Rectal smooth muscle tissue (tissue), 1 donor: ENCODE measurements around the gene FNDC8.
"Not testable (repeated sequence)": the region's sequence is repeated elsewhere in the genome, so short reads cannot be mapped to it uniquely, and the experiment has no call there.

Experiments used
- H3K27ac ChIP-seq: one replicate; pipeline ENCODE4 v1.7.0; 2013; ENCODE audit warnings: low read depth, low read length, inconsistent platforms
- H3K27me3 ChIP-seq: one replicate; pipeline ENCODE4 v1.7.0; 2013; ENCODE audit warnings: low read length; ENCODE audit not compliant: control insufficient read depth, insufficient read depth
- H3K36me3 ChIP-seq: one replicate; pipeline ENCODE4 v1.7.0; 2013; ENCODE audit warnings: low read length; ENCODE audit not compliant: control insufficient read depth, insufficient read depth
- H3K4me1 ChIP-seq: one replicate; pipeline ENCODE4 v1.7.0; 2013; ENCODE audit warnings: low read length; ENCODE audit not compliant: control insufficient read depth, insufficient read depth
- H3K4me3 ChIP-seq: one replicate; pipeline ENCODE4 v1.7.0; 2013; ENCODE audit warnings: low read length
- H3K9ac ChIP-seq: one replicate; pipeline ENCODE4 v1.7.0; 2013; ENCODE audit warnings: low read length

The FNDC8 gene

DNA sequence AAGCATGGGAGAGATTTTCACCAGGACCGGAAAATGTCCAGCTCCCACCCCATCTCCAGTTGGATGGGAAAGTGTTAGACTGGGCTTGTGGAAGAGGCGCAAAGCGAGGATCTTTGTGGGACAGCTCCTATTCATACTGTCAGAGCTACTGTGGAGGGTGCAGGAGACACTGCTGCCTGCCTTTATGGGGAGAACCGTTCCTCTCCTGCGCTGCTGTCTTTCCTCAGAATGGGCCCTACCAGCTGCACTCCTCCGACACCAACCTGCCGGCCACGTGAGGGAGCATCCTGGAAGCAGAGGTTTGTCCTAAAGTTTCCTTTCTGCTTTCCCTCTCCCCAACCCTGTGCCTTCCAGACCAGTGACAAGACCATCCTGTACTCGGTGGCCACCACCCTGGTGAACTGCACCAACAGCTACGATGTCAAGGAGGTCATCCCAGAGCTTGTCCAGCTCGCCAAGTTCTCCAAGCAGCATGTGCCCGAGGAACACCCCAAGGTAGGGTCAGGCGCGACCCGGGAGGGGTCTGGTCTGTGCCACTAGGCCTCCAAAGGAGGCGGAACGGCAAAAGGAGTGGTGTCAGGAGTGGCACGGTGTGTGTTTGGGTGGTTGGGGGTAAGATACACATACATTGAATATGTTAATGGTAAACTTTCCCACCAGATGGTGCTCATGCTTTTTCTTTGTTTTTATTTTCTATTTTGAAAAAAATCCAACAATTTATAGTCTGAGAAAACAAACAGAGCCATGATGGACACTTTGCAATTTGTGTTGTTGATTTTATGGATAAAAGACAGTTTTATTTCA is 49.8 kb downstream of the FNDC8 start:
- Histone ChIP-seq H3K9ac (no peak overlapping the region), H3K4me3 (no peak overlapping the region), H3K27me3 (no peaks in the 10 kb centered on the region), H3K27ac (no peak overlapping the region), H3K4me1 (no peaks in the 10 kb centered on the region), H3K36me3 (no peaks in the 10 kb centered on the region)

DNA sequence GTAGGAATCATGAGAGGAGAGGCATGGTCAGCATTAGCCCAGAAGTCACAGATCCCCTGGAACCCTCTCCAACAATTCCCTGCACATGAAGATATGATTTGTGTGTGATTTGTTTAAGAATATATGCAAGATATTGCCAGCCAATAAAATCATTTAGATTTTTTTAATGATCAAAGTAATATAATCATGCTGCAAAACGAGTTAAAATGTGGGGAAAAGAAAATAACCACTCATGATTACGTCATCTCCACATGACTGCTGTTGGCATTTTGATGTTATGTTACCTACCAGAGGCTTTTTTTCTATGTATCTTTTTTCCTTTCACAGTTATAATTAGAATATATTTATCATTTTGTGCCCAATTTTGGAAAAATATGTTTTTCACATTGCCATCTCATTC is 50.4 kb downstream of the FNDC8 start:
- Histone ChIP-seq H3K4me1 (no peaks in the 10 kb centered on the region), H3K27ac (no peak overlapping the region), H3K4me3 (no peak overlapping the region), H3K9ac (no peak overlapping the region), H3K27me3 (no peaks in the 10 kb centered on the region), H3K36me3 (no peaks in the 10 kb centered on the region)

DNA sequence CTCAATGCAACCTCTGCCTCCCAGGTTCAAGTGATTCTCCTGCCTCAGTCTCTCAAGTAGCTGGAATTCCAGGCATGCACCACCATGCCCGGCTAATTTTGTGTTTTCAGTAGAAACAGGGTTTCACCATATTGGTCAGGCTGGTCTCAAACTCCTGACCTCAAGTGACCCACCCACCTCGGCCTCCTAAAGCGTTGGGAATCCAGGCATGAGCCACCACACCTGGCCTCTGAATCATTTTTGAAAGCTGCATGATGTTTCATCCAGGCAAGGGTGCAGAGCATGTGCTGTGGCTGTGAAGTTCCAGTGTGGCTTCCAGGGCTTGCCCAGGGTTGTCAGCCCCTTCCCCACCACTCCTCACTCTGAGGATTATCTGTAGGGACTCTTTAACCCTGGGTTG is 50.9 kb downstream of the FNDC8 start:
- not testable (repeated sequence) for H3K27ac ChIP-seq, H3K9ac ChIP-seq, H3K4me1 ChIP-seq, H3K36me3 ChIP-seq, H3K4me3 ChIP-seq, H3K27me3 ChIP-seq

DNA sequence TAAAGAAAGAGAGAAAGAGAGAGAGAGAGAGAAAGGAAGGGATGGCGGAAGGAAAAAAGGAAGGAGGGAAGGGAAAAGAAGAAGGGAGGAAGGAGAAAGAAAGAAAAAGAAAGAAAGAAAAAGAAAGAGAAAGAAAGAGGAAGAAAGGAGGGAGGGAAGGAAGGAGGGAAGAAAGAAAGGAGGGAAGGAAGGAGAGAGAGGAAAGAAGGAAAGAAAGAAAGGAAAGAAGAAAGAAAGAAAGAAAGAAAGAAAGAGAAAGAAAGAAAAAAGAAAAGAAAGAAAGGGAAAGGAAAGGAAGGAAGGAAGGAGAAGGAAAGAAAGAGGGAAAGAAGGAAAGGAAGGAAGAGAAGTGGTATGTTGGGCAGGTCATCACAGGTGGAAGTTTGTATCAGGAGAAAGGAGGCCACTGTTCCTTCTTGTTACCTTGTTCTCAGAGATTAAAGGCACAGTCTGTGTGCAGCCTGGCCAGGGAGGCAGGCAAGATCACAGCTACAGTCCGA is 53.5 kb downstream of the FNDC8 start:
- H3K27me3 ChIP-seq, result no peaks in the 10 kb centered on the region
- H3K36me3 ChIP-seq, result no peaks in the 10 kb centered on the region
- H3K27ac ChIP-seq, result no peak overlapping the region
- no peak overlapping the region for H3K9ac ChIP-seq
- H3K4me3 ChIP-seq, result no peak overlapping the region
- H3K4me1 ChIP-seq, result no peaks in the 10 kb centered on the region

DNA sequence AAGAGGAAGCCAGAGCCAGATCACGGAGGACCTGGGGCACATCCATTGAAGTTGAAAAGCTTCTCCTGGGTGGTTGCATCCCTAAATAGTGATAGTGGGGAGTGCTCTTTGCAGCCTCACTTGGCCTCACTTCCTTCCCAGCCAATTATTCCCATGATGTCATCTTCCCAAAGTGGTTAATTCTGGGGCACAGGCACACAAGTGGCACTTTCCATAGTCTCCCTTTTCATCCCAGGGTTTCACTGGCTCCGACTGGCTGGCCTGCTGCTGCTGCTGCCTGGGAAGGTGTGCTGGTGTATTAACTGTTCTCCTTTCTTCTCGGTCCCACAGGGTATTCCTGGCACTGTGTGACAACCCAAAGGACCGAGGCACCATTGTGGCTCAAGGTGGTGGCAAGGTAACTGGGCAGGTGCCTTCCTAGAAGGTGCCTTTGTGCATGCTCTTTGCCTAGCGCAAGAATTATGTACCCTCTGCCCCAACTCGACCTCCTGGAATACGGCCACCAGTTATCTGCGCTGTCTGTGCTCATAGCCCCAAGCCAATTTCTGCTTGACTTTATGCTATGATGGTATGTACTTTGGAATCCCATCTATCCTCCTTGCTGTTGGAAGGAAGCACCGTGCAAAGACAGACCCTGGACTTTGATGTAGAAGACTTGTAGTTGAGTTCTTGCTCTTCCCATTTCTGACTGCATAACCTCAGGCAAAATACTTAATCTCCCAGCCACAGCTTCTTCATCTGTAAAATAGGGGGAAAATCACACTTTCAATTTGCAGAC is 54.4 kb downstream of the FNDC8 start:
- no peaks in the 10 kb centered on the region for H3K36me3 ChIP-seq
- no peak overlapping the region for H3K27ac ChIP-seq
- H3K27me3 ChIP-seq, result no peaks in the 10 kb centered on the region
- H3K4me1 ChIP-seq, result no peaks in the 10 kb centered on the region
- H3K4me3 ChIP-seq, result no peak overlapping the region
- no peak overlapping the region for H3K9ac ChIP-seq

DNA sequence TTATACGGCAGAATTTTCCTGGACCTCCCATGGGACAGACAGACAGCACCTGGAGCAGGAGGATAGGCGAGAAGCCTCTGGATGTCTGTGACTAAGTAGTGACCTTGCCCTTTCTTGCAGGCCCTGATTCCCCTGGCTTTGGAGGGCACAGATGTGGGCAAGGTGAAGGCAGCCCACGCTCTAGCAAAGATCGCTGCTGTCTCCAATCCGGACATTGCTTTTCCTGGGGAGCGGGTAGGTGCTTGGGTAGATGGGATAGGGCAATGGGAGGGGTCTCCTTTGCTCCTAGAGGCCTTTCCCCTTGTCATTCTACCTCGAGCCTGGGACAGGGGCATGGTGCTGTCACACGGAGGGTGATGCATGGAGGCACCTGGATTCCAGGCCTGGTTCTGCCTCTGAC is 55.5 kb downstream of the FNDC8 start:
- no peak overlapping the region for H3K9ac ChIP-seq
- no peaks in the 10 kb centered on the region for H3K4me1 ChIP-seq
- no peaks in the 10 kb centered on the region for H3K27me3 ChIP-seq
- no peak overlapping the region for H3K27ac ChIP-seq
- no peaks in the 10 kb centered on the region for H3K36me3 ChIP-seq
- H3K4me3 ChIP-seq, result no peak overlapping the region

DNA sequence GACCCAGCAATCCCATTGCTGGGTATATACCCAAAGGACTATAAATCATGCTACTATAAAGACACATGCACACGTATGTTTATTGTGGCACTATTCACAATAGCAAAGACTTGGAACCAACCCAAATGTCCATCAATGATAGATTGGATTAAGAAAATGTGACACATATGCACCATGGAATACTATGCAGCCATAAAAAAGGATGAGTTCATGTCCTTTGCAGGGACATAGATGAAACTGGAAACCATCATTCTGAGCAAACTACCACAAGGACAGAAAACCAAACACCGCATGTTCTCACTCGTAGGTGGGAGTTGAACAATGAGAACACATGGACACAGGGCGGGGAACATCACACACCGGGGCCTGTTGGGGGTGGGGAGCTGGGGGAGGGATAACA is 58.0 kb downstream of the FNDC8 start:
- not testable (repeated sequence) for H3K27ac ChIP-seq, H3K9ac ChIP-seq, H3K27me3 ChIP-seq, H3K4me3 ChIP-seq, H3K4me1 ChIP-seq, H3K36me3 ChIP-seq
